Parathyroid adenoma (tissue), 2 donors: ENCODE data around the gene FRMPD1.

Experiments
- H2AFZ ChIP-seq: fragments of 300-600 bp; sonication (generic); one replicate; pipeline ENCODE4 v1.7.0; 2017; ENCODE audit warnings: antibody characterized with exemption, mild to moderate bottlenecking
- H3K27ac ChIP-seq: fragments of 300-600 bp; sonication (generic); one replicate; pipeline ENCODE4 v1.7.0; 2017
- H3K27me3 ChIP-seq: fragments of 300-600 bp; sonication (generic); one replicate; pipeline ENCODE4 v1.7.0; 2017; ENCODE audit warnings: low read length; ENCODE audit not compliant: control insufficient read depth, insufficient read depth
- H3K36me3 ChIP-seq: fragments of 300-600 bp; sonication (generic); one replicate; pipeline ENCODE4 v1.7.0; 2017; ENCODE audit warnings: low read length; ENCODE audit not compliant: control insufficient read depth, insufficient read depth
- H3K4me1 ChIP-seq: fragments of 300-600 bp; sonication (generic); one replicate; pipeline ENCODE4 v1.7.0; 2017; ENCODE audit warnings: control low read depth
- H3K4me2 ChIP-seq: fragments of 300-600 bp; sonication (generic); one replicate; pipeline ENCODE4 v1.7.0; 2017; ENCODE audit warnings: low read length
- H3K4me3 ChIP-seq: fragments of 300-600 bp; sonication (generic); one replicate; pipeline ENCODE4 v1.7.0; 2017; ENCODE audit warnings: low read depth, low read length
- H3K79me2 ChIP-seq: fragments of 300-600 bp; sonication (generic); one replicate; pipeline ENCODE4 v1.7.0; 2017; ENCODE audit warnings: control low read depth
- H3K9ac ChIP-seq: fragments of 300-600 bp; sonication (generic); one replicate; pipeline ENCODE4 v1.7.0; 2017; ENCODE audit warnings: mild to moderate bottlenecking
- H3K9me3 ChIP-seq: fragments of 300-600 bp; sonication (generic); one replicate; pipeline ENCODE4 v1.7.0; 2017; ENCODE audit warnings: low read length; ENCODE audit not compliant: control insufficient read depth
- CTCF ChIP-seq: fragments of 300-600 bp; sonication (generic); IDR thresholded peaks from one replicate; pipeline ENCODE4 v1.7.0; 2017; ENCODE audit warnings: antibody characterized with exemption, mild to moderate bottlenecking
- donor health status: primary hyperparathyroidism.

Gene FRMPD1

GRCh38 chr9:37696528-37696927 lies 45.8 kb downstream of the FRMPD1 start:
- Histone ChIP-seq H3K4me1 (no peaks in the 10 kb centered on the region), H3K36me3 (no peaks in the 10 kb centered on the region), H3K9me3 (no peaks in the 10 kb centered on the region), H3K4me3 (no peak overlapping the region), H2AFZ (no peak overlapping the region), H3K27me3 (no peaks in the 10 kb centered on the region), H3K27ac (no peak overlapping the region), H3K79me2 (no peaks in the 10 kb centered on the region), H3K4me2 (no peak overlapping the region), H3K9ac (no peak overlapping the region)
- no peak for TF ChIP-seq CTCF

- no peak overlapping the region for H3K4me3 ChIP-seq
- H2AFZ ChIP-seq = no peak overlapping the region
- H3K27me3 ChIP-seq = no peaks in the 10 kb centered on the region
- no peaks in the 10 kb centered on the region for H3K4me1 ChIP-seq
- TF ChIP-seq CTCF = no peak
- no peak overlapping the region for H3K27ac ChIP-seq
- H3K9me3 ChIP-seq = no peaks in the 10 kb centered on the region
- no peaks in the 10 kb centered on the region for H3K36me3 ChIP-seq
- no peaks in the 10 kb centered on the region for H3K79me2 ChIP-seq
- H3K9ac ChIP-seq = no peak overlapping the region
- H3K4me2 ChIP-seq = no peak overlapping the region
Measured at GRCh38 chr9:37700131-37700530, 49.4 kb downstream of the FRMPD1 start.

- no peaks in the 10 kb centered on the region for H3K36me3 ChIP-seq
- H3K79me2 ChIP-seq = no peaks in the 10 kb centered on the region
- no peak for TF ChIP-seq CTCF
- no peak overlapping the region for H3K4me2 ChIP-seq
- no peaks in the 10 kb centered on the region for H3K9me3 ChIP-seq
- H3K4me1 ChIP-seq = no peaks in the 10 kb centered on the region
- H3K27me3 ChIP-seq = no peaks in the 10 kb centered on the region
- no peak overlapping the region for H3K9ac ChIP-seq
- H3K27ac ChIP-seq = no peak overlapping the region
- no peak overlapping the region for H3K4me3 ChIP-seq
- H2AFZ ChIP-seq = no peak overlapping the region
Measured at GRCh38 chr9:37700900-37701299, 50.1 kb downstream of the FRMPD1 start.

- Histone ChIP-seq H3K36me3 (no peaks in the 10 kb centered on the region), H3K27me3 (no peaks in the 10 kb centered on the region), H3K4me2 (no peak overlapping the region), H3K79me2 (no peaks in the 10 kb centered on the region), H3K27ac (no peak overlapping the region), H3K9ac (no peak overlapping the region), H3K4me1 (no peaks in the 10 kb centered on the region), H3K4me3 (no peak overlapping the region), H3K9me3 (no peaks in the 10 kb centered on the region), H2AFZ (no peak overlapping the region)
- no peak for TF ChIP-seq CTCF
Measured at GRCh38 chr9:37705787-37706186, 55.0 kb downstream of the FRMPD1 start.

GRCh38 chr9:37706290-37706689 lies 55.5 kb downstream of the FRMPD1 start:
- Histone ChIP-seq H3K9me3 (no peaks in the 10 kb centered on the region), H3K79me2 (no peaks in the 10 kb centered on the region), H3K9ac (no peak overlapping the region), H3K27me3 (no peaks in the 10 kb centered on the region), H3K27ac (no peak overlapping the region), H3K36me3 (no peaks in the 10 kb centered on the region), H2AFZ (no peak overlapping the region), H3K4me1 (no peaks in the 10 kb centered on the region), H3K4me3 (no peak overlapping the region), H3K4me2 (no peak overlapping the region)
- no peak for TF ChIP-seq CTCF
